ENCODE data around the gene RENBP. TPM values are rescaled to one million over a fixed set of nuclear protein-coding genes. Genes with fewer than 3 reads are reported as not detected.

Gene RENBP
- total and polyA plus RNA-seq, 9 of the 15 experiments (the other 6 are each of a cell fraction or from before 2014, with no cell fraction given): 0.07 to 14.8 (median 10.6) TPM; not detected in 1

Small RNA genes lying within 50 kb of the gene (microRNA-seq; reads per million reads assigned to microRNA genes)
- not detected for gene MIR3202-1 (ENCODE audit: borderline microRNAs expressed)
- not detected for gene MIR3202-2 (ENCODE audit: borderline microRNAs expressed)

Small RNA genes lying within 50 kb of the gene (small RNA-seq; reads per million reads assigned to genes)
- not detected for gene MIR3202-1

Other genes starting within 250 kb of the RENBP start
Only the 7 nearest of the 17 such genes appear.
- gene L1CAM, start 58.5 kb downstream of the RENBP start, total RNA-seq (2014; rRNA removed): 0.09 and 0.24 TPM in 2 replicates
- gene L1CAM, start 58.5 kb downstream of the RENBP start, total RNA-seq (2014; rRNA removed; fragmentation: Illumina TruSeq; extraction: Trizol): 0.10 and 0.40 TPM in 2 replicates
- 0.11 and 0.36 TPM in 2 replicates for gene L1CAM, start 58.5 kb downstream of the RENBP start, total RNA-seq (2015; rRNA removed; fragmentation: Illumina TruSeq; extraction: Trizol)
- gene L1CAM, start 58.5 kb downstream of the RENBP start, total RNA-seq (2021): 0.29 and 0.86 TPM in 2 replicates
- gene L1CAM, start 58.5 kb downstream of the RENBP start, polyA plus RNA-seq (2011; rRNA removed): 0.15 and 0.61 TPM in 2 replicates
- gene L1CAM, start 58.5 kb downstream of the RENBP start, polyA plus RNA-seq (2014; fragmentation: Illumina TruSeq; extraction: Trizol): 0.16 and 0.21 TPM in 2 replicates
- gene L1CAM, start 58.5 kb downstream of the RENBP start, polyA plus RNA-seq (2014; fragmentation: Nextera tagmentation; extraction: Ambion mirVana): not detected
- gene L1CAM, start 58.5 kb downstream of the RENBP start, polyA plus RNA-seq (2014; rRNA removed): 0.62 TPM in 1 of 2 replicates, not detected in the other
- not detected in 2 replicates for gene AVPR2, start 40.0 kb downstream of the RENBP start, total RNA-seq (2014; rRNA removed)
- not detected in 2 replicates for gene AVPR2, start 40.0 kb downstream of the RENBP start, total RNA-seq (2014; rRNA removed; fragmentation: Illumina TruSeq; extraction: Trizol)
- not detected in 2 replicates for gene AVPR2, start 40.0 kb downstream of the RENBP start, total RNA-seq (2015; rRNA removed; fragmentation: Illumina TruSeq; extraction: Trizol)
- gene AVPR2, start 40.0 kb downstream of the RENBP start, total RNA-seq (2021): not detected in 2 replicates
- not detected in 2 replicates for gene AVPR2, start 40.0 kb downstream of the RENBP start, polyA plus RNA-seq (2011; rRNA removed)
- gene AVPR2, start 40.0 kb downstream of the RENBP start, polyA plus RNA-seq (2014; fragmentation: Illumina TruSeq; extraction: Trizol): not detected in 2 replicates
- gene AVPR2, start 40.0 kb downstream of the RENBP start, polyA plus RNA-seq (2014; fragmentation: Nextera tagmentation; extraction: Ambion mirVana): not detected
- gene AVPR2, start 40.0 kb downstream of the RENBP start, polyA plus RNA-seq (2014; rRNA removed): not detected in 2 replicates
- gene ARHGAP4, start 18.4 kb downstream of the RENBP start, total RNA-seq (2014; rRNA removed): 52.7 and 81.2 TPM in 2 replicates
- 3.1 and 5.5 TPM in 2 replicates for gene ARHGAP4, start 18.4 kb downstream of the RENBP start, total RNA-seq (2014; rRNA removed; fragmentation: Illumina TruSeq; extraction: Trizol)
- gene ARHGAP4, start 18.4 kb downstream of the RENBP start, total RNA-seq (2015; rRNA removed; fragmentation: Illumina TruSeq; extraction: Trizol): 32.7 and 36.8 TPM in 2 replicates
- 70.5 and 81.8 TPM in 2 replicates for gene ARHGAP4, start 18.4 kb downstream of the RENBP start, total RNA-seq (2021)
- 9.6 and 29.7 TPM in 2 replicates for gene ARHGAP4, start 18.4 kb downstream of the RENBP start, polyA plus RNA-seq (2011; rRNA removed)
- 13.5 and 40.2 TPM in 2 replicates for gene ARHGAP4, start 18.4 kb downstream of the RENBP start, polyA plus RNA-seq (2014; fragmentation: Illumina TruSeq; extraction: Trizol)
- 1 to 10 TPM in 1 of 2 experiments, under 1 TPM in 1; 0.30 to 1.7 TPM for gene ARHGAP4, start 18.4 kb downstream of the RENBP start, polyA plus RNA-seq (2014; fragmentation: Nextera tagmentation; extraction: Ambion mirVana)
- gene ARHGAP4, start 18.4 kb downstream of the RENBP start, polyA plus RNA-seq (2014; rRNA removed): 63.7 and 77.8 TPM in 2 replicates
- gene NAA10, start 9.6 kb downstream of the RENBP start, total RNA-seq (2014; rRNA removed): 152 and 196 TPM in 2 replicates
- 101 and 103 TPM in 2 replicates for gene NAA10, start 9.6 kb downstream of the RENBP start, total RNA-seq (2014; rRNA removed; fragmentation: Illumina TruSeq; extraction: Trizol)
- 134 and 146 TPM in 2 replicates for gene NAA10, start 9.6 kb downstream of the RENBP start, total RNA-seq (2015; rRNA removed; fragmentation: Illumina TruSeq; extraction: Trizol)
- gene NAA10, start 9.6 kb downstream of the RENBP start, total RNA-seq (2021): 226 and 231 TPM in 2 replicates
- gene NAA10, start 9.6 kb downstream of the RENBP start, polyA plus RNA-seq (2011; rRNA removed): 105 and 117 TPM in 2 replicates
- 192 and 229 TPM in 2 replicates for gene NAA10, start 9.6 kb downstream of the RENBP start, polyA plus RNA-seq (2014; fragmentation: Illumina TruSeq; extraction: Trizol)
- gene NAA10, start 9.6 kb downstream of the RENBP start, polyA plus RNA-seq (2014; fragmentation: Nextera tagmentation; extraction: Ambion mirVana): 10 to 100 TPM; 11.1 to 26.5 TPM
- gene NAA10, start 9.6 kb downstream of the RENBP start, polyA plus RNA-seq (2014; rRNA removed): 250 and 277 TPM in 2 replicates
- gene HCFC1, start 27.2 kb upstream of the RENBP start, total RNA-seq (2014; rRNA removed): 39.2 and 59.3 TPM in 2 replicates
- gene HCFC1, start 27.2 kb upstream of the RENBP start, total RNA-seq (2014; rRNA removed; fragmentation: Illumina TruSeq; extraction: Trizol): 9.1 and 10.3 TPM in 2 replicates
- gene HCFC1, start 27.2 kb upstream of the RENBP start, total RNA-seq (2015; rRNA removed; fragmentation: Illumina TruSeq; extraction: Trizol): 17.1 and 23.4 TPM in 2 replicates
- 121 and 133 TPM in 2 replicates for gene HCFC1, start 27.2 kb upstream of the RENBP start, total RNA-seq (2021)
- 5.9 and 8.7 TPM in 2 replicates for gene HCFC1, start 27.2 kb upstream of the RENBP start, polyA plus RNA-seq (2011; rRNA removed)
- gene HCFC1, start 27.2 kb upstream of the RENBP start, polyA plus RNA-seq (2014; fragmentation: Illumina TruSeq; extraction: Trizol): 45.3 and 68.0 TPM in 2 replicates
- gene HCFC1, start 27.2 kb upstream of the RENBP start, polyA plus RNA-seq (2014; fragmentation: Nextera tagmentation; extraction: Ambion mirVana): 10 to 100 TPM in 1 of 2 experiments, 1 to 10 TPM in 1; 2.8 to 10.5 TPM
- 44.8 and 45.2 TPM in 2 replicates for gene HCFC1, start 27.2 kb upstream of the RENBP start, polyA plus RNA-seq (2014; rRNA removed)
- 3.3 and 5.1 TPM in 2 replicates for gene TMEM187, start 28.1 kb upstream of the RENBP start, total RNA-seq (2014; rRNA removed)
- gene TMEM187, start 28.1 kb upstream of the RENBP start, total RNA-seq (2014; rRNA removed; fragmentation: Illumina TruSeq; extraction: Trizol): 0.93 and 1.2 TPM in 2 replicates
- 1.1 and 1.6 TPM in 2 replicates for gene TMEM187, start 28.1 kb upstream of the RENBP start, total RNA-seq (2015; rRNA removed; fragmentation: Illumina TruSeq; extraction: Trizol)
- gene TMEM187, start 28.1 kb upstream of the RENBP start, total RNA-seq (2021): 6.4 and 8.5 TPM in 2 replicates
- gene TMEM187, start 28.1 kb upstream of the RENBP start, polyA plus RNA-seq (2011; rRNA removed): 5.6 and 8.1 TPM in 2 replicates
- gene TMEM187, start 28.1 kb upstream of the RENBP start, polyA plus RNA-seq (2014; fragmentation: Illumina TruSeq; extraction: Trizol): 1.2 and 2.0 TPM in 2 replicates
- 1 to 10 TPM in 1 of 2 experiments, under 1 TPM in 1; 0.13 to 1.1 TPM for gene TMEM187, start 28.1 kb upstream of the RENBP start, polyA plus RNA-seq (2014; fragmentation: Nextera tagmentation; extraction: Ambion mirVana)
- 4.0 TPM in 2 replicates for gene TMEM187, start 28.1 kb upstream of the RENBP start, polyA plus RNA-seq (2014; rRNA removed)
- gene IRAK1, start 75.3 kb upstream of the RENBP start, total RNA-seq (2014; rRNA removed): 220 and 274 TPM in 2 replicates
- 52.2 and 68.1 TPM in 2 replicates for gene IRAK1, start 75.3 kb upstream of the RENBP start, total RNA-seq (2014; rRNA removed; fragmentation: Illumina TruSeq; extraction: Trizol)
- 138 and 144 TPM in 2 replicates for gene IRAK1, start 75.3 kb upstream of the RENBP start, total RNA-seq (2015; rRNA removed; fragmentation: Illumina TruSeq; extraction: Trizol)
- 260 and 261 TPM in 2 replicates for gene IRAK1, start 75.3 kb upstream of the RENBP start, total RNA-seq (2021)
- 91.6 and 104 TPM in 2 replicates for gene IRAK1, start 75.3 kb upstream of the RENBP start, polyA plus RNA-seq (2011; rRNA removed)
- gene IRAK1, start 75.3 kb upstream of the RENBP start, polyA plus RNA-seq (2014; fragmentation: Illumina TruSeq; extraction: Trizol): 78.9 and 128 TPM in 2 replicates
- gene IRAK1, start 75.3 kb upstream of the RENBP start, polyA plus RNA-seq (2014; fragmentation: Nextera tagmentation; extraction: Ambion mirVana): 10 to 100 TPM; 11.6 to 16.1 TPM
- 177 and 184 TPM in 2 replicates for gene IRAK1, start 75.3 kb upstream of the RENBP start, polyA plus RNA-seq (2014; rRNA removed)